Activated T-helper 1 cell treated with Interleukin-2 at 50 U/mL for 16 hours (primary cell): ENCODE data around the gene PLPPR1.

ENCODE experiments used
- DNase-seq: peaks from one replicate; pipeline ENCODE4 v3.0.0-alpha.2; 2020; ENCODE audit warnings: low read depth

Gene PLPPR1

DNA sequence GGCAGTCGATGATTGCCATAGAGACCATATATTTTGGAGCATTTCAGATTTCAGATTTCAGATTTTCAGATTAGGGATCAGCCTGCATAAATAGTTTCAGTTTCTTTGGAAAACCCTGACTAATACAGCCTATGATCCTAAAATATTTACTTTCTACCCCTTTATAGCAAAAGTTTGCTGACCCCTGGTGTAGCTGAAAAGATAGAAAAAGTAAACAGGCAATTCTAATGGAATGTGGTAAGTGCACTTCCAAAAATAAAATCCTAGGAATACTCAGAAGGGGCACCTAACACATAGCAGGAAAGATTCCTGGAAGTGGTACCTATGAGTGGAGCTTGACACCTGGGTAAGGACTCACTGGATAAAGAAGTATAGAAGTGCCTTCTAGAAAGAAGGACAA lies 321.8 kb downstream of the PLPPR1 start:
- DNase-seq = no peak

DNA sequence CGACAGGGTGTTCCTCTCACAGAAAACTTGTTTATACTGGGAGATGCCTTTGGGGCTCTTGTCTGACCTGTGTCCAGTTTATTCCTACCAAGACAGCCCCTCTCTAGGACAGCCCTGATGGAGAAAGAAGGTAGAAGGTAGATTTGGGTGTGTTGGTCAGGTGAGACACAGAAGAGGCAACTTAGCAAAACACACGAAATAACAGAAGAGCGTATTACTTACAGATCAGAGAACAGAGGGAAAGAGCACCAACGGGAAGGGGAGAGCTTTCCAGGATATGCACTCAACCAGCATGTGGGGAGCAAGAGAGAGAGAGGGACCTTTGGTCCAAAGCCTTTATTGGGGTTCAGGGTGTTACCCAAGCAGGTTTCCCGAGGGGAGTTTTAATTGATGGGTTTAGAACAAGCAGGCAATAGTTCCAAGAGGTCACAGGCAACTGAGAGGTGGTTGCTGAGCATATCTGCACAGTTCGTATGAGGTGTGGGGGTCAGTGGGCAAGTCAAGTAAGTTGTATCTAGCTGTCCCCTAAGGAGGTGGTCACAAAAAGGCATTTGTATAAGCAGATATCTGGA lies 324.5 kb downstream of the PLPPR1 start:
- no peak for DNase-seq

DNA sequence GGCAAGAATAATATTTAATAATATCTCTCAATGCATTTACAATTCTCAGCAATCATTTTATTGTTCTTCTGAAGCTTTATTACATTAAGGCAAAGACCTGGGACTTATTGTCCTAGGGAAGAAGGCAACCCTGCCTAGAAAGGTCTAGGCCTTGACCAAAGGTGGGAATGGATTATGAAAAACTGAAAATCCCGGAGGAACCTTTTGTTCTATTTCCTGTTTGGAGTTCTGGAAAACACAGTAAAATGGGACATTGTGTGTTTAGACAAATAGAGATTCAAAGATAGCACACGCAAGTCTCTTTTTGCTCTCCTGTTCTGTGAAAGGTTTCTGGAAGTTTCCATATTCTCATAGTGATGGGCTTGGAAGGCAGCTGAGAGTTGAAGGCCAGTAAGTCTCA lies 325.2 kb downstream of the PLPPR1 start:
- no peak for DNase-seq

DNA sequence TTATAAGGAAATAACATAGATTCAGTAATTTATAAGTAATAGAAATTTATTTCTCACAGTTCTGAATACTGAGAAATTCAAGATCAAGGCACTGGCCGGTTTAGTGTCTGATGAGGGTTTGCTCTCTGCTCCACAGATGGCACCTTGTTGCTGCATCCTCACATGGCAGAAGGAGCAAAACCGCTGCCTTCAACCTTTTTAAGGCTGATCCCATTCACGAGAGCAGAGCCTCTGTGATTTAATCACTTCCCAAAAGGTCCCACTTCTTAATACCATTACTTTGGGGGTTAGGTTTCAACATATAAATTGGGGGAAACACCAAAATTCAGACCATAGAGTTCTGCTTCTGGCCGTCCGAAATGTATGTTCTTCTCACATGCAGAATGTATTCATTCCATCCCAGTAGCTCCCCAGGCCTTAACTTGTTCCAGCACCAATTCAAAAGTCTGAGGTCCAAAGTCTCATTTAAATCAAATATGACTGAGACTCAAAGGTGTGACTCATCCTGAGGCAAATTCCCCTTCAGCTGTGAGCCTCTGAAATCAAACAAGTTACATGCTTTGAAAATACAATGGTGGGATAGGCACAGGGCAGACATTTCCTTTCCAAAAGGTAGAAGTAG lies 325.7 kb downstream of the PLPPR1 start:
- DNase-seq = no peak

DNA sequence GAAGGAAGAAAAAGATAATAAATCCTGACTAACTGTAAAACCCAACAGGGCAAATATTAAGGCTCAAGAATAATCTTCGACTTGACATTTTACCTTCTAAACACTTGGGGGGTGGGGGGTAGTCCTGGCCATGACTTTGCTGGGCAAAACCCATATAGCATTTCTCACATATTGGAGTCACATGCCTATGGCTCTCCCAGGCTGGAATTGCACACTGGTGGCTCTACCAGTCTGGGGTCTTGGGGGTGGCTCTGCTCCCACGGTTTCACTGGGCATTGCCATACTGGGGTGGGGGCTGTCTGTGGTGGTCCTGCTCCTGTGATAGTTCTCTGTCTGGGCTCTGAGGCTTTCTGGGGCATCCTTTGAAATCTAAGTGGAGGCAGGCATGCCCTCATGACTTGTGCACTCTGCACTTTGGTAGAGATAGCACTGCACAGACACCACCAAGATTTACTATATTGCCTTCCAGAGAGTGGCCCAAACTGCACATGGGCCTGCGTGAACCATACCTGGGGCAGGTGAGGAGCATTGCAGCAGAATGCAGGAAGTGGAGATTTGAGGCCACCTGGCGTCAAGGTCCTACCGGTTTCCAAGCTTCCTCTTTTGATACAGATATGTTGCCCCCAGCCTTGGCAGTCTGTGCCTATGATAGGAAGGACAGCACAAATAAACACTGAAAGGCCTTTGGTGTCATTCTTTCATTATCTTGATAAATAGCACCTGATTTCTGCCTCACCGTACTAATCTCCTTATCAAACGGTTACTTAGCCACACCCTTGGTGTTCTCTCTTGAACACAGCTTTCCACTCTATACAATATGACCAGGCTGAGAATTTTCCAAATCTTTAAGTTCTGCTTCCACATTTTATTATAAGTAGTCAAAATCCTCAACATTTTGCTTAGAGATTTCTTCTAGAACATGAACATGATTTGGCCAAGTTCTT lies 326.5 kb downstream of the PLPPR1 start:
- DNase-seq = no peak

DNA sequence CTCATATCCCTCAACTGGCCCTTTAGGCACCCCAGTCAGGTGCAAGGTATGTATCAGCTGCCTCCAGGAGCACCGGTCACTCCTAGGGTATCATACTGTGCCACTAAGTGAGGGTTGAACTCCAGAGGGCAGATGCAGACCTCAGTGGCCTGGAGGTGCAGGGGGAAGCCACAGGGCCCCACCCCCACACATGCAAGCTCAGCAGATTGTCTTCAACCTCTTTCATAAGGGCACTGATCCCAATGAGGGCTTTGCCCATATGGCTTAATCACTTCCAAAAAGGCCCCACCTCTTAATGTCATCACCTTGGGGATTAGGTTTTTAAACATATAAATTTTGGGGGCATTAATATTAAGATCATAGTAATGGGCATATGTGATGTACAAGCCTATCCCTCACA lies 328.1 kb downstream of the PLPPR1 start:
- DNase-seq = no peak

DNA sequence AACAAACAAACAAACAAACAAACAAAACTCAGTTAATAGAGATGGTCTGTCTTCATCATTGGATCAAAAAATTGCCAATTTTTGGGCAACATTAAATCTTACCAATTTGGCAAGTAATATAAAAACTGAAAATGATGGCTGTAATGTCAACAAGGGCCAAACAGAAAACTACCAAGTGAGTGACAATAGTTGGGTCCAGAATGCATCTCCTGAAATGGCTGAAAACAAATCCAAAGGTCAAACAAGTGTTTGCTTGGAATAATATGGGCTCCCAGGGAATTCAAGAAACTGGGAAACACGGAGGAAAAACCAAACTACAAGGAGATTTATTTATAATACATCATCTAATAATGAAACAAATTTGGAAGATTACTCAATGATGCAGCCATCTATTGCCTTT lies 331.2 kb downstream of the PLPPR1 start:
- DNase-seq = no peak

DNA sequence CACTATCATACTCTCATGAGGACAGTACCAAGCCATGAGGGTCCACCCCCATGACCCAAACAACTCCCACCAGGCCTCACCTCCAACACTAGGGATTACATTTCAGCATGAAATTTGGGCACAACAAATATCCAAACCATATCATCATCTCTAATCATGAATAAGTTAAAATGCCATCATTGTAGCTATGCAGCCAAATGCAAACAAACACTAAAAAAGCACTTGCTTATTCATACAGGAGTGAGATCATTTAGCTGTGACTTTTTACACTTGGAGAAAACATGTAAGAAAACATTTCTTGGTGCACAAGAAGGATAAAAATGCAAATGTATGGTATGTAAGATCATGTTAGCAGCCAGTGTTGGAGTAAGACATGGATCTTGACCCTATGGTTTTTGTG lies 332.1 kb downstream of the PLPPR1 start:
- DNase-seq = no peak

DNA sequence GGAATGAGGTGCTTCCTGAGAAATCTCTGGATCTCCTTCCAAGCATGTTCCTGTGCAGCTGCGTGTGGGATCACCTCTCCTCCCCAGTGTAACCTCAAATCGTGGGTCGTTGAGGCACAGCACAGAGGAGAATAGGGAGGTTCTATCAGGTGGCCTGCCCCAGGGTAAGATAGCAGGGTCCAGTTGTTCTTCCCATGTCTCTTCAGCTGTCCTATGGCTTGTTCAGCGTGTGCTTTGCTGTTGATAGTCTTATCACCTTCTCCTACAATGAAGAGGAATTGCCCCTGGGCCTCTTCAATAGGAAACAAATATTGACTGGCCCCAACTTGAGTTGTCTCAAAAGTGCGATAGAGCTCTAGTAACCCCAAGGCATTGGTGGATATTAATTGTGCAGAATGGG lies 333.9 kb downstream of the PLPPR1 start:
- DNase-seq = no peak

DNA sequence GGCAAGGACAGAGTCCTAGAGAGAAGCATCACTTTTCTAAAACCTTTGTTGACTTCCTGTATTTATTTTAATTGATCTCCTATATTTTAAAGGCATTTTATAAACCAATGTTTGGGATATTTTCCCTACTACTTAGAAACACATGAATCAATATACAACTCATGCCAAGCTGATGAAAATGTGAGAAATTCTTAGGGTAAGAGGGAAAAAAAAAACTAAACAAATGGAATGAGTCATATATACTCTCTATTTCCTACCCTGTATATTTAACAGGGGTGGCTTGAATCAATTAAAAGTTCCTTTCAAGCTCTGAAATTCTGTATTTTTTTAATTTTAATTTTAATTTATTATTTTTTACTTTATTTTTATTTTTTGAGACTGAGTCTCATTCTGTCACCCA lies 336.7 kb downstream of the PLPPR1 start:
- DNase-seq = no peak

DNA sequence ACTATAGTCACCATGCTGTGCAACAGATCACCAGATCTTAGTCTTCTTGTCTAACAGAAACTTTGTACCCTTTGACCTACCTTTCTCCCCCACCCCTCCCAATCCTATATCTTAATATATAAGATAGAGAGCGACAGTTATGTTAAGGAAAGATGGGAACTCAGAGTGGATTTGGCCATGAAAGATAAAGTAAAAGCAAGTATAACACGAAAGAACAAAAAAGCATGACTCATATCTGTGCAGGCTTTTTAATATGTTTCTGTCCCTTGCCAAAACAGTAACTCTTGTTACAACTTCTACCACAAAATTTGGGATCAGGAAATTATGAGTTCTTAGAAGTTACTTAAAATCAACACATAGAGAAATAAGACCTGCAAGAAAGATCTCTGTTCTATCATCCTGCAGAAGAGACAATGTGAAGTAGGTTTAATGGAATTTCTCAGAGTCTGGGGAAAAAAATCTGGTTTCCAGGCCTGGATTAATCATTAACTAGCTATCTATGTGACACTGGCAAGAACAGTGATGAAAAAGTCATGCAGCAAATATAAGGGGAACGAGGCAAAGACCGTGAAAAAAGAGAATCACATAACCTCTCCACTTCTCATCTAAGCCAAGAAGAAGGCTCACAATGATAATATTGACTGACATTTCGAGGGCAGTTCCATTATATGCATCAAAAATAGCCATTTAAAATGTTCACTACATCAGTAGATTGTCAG lies 337.7 kb downstream of the PLPPR1 start:
- no peak for DNase-seq

DNA sequence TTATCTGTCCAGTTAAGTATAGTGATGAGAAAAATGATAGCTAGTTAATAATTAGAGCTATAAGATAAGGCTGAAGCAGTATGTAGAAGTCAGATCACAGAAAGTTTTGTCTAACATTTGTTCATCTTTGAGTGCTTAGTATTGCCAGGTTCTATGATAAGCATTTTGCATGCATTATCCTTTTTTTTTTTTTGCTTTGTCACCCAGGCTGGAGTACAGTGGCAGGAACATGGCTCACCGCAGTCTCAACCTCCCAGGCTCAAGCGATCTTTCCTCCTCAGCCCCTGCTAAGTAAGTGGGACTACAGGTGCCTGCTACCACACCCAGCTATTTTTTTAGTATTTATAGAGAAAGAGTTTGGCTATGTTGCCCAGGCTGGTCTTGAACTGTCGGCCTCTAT lies 338.8 kb downstream of the PLPPR1 start:
- DNase-seq = no peak

DNA sequence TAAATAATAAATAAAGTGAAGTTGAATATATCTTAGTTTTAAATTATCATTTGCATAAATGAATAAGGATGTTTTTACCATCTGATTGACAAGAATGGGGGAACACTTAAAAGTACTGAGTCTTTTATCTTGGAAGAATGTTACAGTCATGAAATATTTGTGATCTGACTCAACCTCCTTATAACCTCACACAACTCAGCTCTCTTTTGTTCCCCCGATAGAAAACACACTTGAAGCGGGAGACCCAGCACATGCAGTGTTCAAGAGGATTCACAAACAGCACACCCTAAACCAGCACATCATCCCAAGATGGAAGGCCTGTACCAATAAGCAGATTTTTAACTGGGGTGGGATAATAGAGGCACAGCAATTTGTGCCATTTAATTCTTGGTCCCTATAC lies 340.8 kb downstream of the PLPPR1 start:
- DNase-seq = no peak

DNA sequence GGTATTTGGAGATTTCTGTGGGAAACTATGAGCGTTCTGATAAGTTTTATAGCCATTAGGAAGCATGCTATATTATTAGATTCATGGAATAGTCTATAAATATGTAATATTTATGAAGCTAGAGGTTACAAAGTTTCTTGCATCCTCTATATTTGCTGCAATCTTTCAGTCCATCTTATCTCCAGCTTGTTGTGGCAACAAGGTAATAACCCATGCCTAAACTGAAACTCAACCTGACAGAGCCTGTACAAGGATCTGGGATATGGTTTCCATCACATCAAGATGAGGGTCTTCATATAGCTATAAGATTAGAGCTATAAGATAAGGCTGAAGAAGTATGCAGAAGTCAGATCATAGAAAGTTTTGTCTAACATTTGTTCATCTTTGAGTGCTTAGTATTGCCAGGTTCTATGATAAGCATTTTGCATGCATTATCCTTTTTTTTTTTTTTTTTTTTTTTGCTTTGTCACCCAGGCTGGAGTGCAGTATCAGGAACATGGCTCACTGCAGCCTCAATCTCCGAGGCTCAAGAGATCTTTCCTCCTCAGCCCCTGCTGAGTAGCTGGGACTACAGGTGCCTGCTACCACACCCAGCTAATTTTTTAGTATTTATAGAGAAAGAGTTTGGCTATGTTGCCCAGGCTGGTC lies 341.5 kb downstream of the PLPPR1 start:
- DNase-seq = no peak

DNA sequence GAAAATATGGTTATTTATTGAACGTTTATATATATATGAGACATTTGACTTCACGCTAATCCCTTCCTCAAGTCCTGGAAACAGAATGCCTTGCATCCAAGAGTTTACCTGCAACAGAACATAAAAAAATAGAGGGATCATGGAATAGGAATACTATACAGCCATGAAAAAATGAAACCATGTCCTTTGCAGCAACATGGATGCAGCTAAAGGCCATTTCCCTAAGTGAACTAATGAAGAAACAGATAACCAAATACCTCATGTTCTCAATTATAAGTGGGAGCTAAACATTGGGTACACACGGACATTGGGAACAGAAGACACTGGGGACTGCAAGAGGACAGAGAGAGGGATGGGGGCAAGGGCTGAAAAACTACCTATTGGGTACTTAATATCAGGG lies 343.3 kb downstream of the PLPPR1 start:
- no peak for DNase-seq

DNA sequence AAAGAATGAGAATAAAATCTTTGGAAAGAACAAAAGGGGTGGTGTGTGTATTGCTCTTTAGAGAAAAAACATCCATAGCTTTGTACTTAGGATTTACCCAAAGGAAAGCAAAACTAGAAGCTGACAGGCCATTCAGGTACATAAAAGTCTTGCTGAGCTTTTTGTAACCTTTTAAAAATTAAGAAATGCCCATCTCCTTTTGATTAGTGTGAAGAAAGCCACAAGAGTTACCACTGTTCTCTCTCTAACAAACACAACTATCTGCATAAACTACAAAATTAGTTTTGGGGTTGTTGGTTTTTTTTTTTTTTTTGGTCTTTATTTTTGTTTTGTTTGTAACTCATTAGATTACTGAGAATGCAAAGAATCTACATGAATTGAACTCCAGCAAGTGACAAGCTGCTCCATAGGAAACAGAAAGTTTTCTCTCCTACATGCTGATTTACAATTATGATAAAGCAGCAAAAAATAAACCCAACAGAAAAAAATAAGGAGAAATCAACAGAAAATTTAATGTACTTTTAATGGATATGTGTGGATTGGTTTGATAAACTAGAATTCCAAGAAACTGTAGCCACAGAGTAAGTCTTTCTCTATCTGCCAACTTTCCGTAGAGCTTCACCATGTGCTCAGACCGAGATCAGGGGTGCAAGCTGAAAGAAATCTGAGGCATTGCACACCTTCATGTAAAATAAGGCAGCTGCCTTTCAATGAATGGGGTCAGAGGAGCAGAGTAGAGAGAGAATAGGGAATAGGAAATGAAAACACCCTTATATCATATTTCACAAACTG lies 344.0 kb downstream of the PLPPR1 start:
- no peak for DNase-seq
